ENCODE measurements around the gene CCNL2.

- no peak for TF ChIP-seq CTCF (IDR thresholded peaks at IDR 0.05)
- TF ChIP-seq POLR2A (IDR thresholded peaks at IDR 0.05), result no peak
Measured at GRCh38 chr1:1427106-1427819, 28.1 kb upstream of the CCNL2 start.

Data from adrenal gland (tissue), 5 donors.